OCI-LY1 (cell line): ENCODE measurements around the gene ODF2L.

Source experiments
- H2AFZ ChIP-seq: fragments of 200-600 bp; sonication (generic), shearing (Covaris generic); 2 replicates; pipeline ENCODE4 v1.6.0; 2014; ENCODE audit warnings: antibody characterized with exemption, mild to moderate bottlenecking, low read length
- H3F3A ChIP-seq: fragments of 200-600 bp; sonication (generic), shearing (Covaris generic); 2 replicates; pipeline ENCODE4 v1.6.0; 2014; ENCODE audit warnings: mild to moderate bottlenecking, antibody characterized with exemption, low read length, moderate library complexity; ENCODE audit not compliant: insufficient read depth
- H3K27ac ChIP-seq: fragments of 200-600 bp; sonication (generic); 2 replicates; pipeline ENCODE4 v1.5.1; 2014; ENCODE audit warnings: low read length, mixed run types, mild to moderate bottlenecking, low read depth; ENCODE audit not compliant: poor library complexity, severe bottlenecking
- H3K27me3 ChIP-seq: fragments of 200-600 bp; sonication (generic); 2 replicates; pipeline ENCODE4 v1.6.0; 2014; ENCODE audit warnings: antibody characterized with exemption, mild to moderate bottlenecking, low read length, moderate library complexity; ENCODE audit not compliant: insufficient read depth
- H3K36me3 ChIP-seq: fragments of 200-600 bp; sonication (generic); 2 replicates; pipeline ENCODE4 v1.6.1; 2014; ENCODE audit warnings: mild to moderate bottlenecking, antibody characterized with exemption, low read length, moderate library complexity, mixed read lengths; ENCODE audit not compliant: insufficient read depth
- H3K4me1 ChIP-seq: fragments of 200-600 bp; sonication (generic); 2 replicates; pipeline ENCODE4 v1.5.1; 2014; ENCODE audit warnings: mild to moderate bottlenecking, low read length, moderate library complexity; ENCODE audit not compliant: insufficient read depth, severe bottlenecking
- H3K4me2 ChIP-seq: fragments of 200-600 bp; sonication (generic), shearing (Covaris generic); 2 replicates; pipeline ENCODE4 v1.6.1; 2014; ENCODE audit warnings: low read length
- H3K4me3 ChIP-seq: fragments of 200-600 bp; sonication (generic); 2 replicates; pipeline ENCODE4 v1.5.1; 2014; ENCODE audit warnings: low read length, low read depth, mild to moderate bottlenecking, mixed read lengths; ENCODE audit not compliant: poor library complexity, severe bottlenecking
- H3K79me2 ChIP-seq: fragments of 200-600 bp; shearing (Covaris generic); 2 replicates; pipeline ENCODE4 v1.6.1; 2016; ENCODE audit warnings: mixed run types, low read length, mixed read lengths; ENCODE audit not compliant: insufficient read depth
- H3K9ac ChIP-seq: fragments of 200-600 bp; sonication (generic), shearing (Covaris generic); 2 replicates; pipeline ENCODE4 v1.6.1; 2014; ENCODE audit warnings: mild to moderate bottlenecking, low read length, mixed read lengths
- H3K9me2 ChIP-seq: fragments of 200-600 bp; sonication (generic), shearing (Covaris generic); 2 replicates; pipeline ENCODE4 v1.6.1; 2014; ENCODE audit warnings: low read depth, mild to moderate bottlenecking, low read length, mixed read lengths
- H3K9me3 ChIP-seq: fragments of 200-600 bp; shearing (Covaris generic); 2 replicates; pipeline ENCODE4 v1.6.1; 2014; ENCODE audit warnings: low read length, mixed read lengths
- H4K20me1 ChIP-seq: fragments of 200-600 bp; sonication (generic), shearing (Covaris generic); 2 replicates; pipeline ENCODE4 v1.6.0; 2016; ENCODE audit warnings: mild to moderate bottlenecking, low read length; ENCODE audit not compliant: insufficient read depth
- EZH2 ChIP-seq: fragments of 200-600 bp; sonication (generic), shearing (Covaris generic); IDR thresholded peaks from 2 replicates; pipeline ENCODE4 v1.8.0; 2017; ENCODE audit warnings: borderline replicate concordance, mixed run types, mild to moderate bottlenecking, antibody characterized with exemption, low read length, moderate library complexity, mixed read lengths
- TF ChIP-seq, protein P1 (sequence below): fragments of 200-600 bp; sonication (generic), shearing (Covaris generic); IDR thresholded peaks from 2 replicates; pipeline ENCODE4 v1.5.1; 2017; ENCODE audit warnings: mild to moderate bottlenecking, antibody characterized with exemption, low read length, moderate library complexity, mixed read lengths

ODF2L gene

DNA sequence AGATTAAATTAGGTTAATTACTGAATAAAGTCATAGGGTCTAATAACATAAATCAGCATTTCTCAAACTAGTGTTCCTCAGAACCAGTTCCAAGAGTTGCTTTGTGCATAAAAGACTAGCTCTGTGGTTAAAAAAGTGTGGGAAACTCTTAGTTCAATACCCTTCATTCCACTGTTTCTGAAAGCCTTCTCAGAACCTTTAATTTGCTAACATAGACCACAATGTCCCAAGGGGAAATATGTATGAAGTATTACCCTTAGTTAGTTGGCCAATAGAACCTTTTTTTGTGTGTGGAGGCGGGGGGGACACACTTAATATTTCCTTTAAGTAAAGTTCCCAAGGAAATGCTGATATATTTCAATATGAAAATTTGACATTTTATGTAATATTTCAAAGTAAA, 20.4 kb downstream of the ODF2L start:
- Histone ChIP-seq H3K4me1 (no peaks in the 10 kb centered on the region), H3K36me3 (peaks cover 3% of the 10 kb centered on the region; the same call in 1 of the 2 replicates), H3K4me2 (no peak overlapping the region), H4K20me1 (no peaks in the 10 kb centered on the region), H3K27me3 (no peaks in the 10 kb centered on the region), H3K9me2 (no peaks in the 10 kb centered on the region), H2AFZ (no peak overlapping the region), H3K27ac (no peak overlapping the region), H3F3A (no peaks in the 10 kb centered on the region), H3K4me3 (no peak overlapping the region), H3K9me3 (peaks cover 12% of the 10 kb centered on the region; the same call in 1 of the 2 replicates), H3K79me2 (no peaks in the 10 kb centered on the region), H3K9ac (no peak overlapping the region)
- no peak for TF ChIP-seq EZH2
- TF ChIP-seq, protein P1, sequence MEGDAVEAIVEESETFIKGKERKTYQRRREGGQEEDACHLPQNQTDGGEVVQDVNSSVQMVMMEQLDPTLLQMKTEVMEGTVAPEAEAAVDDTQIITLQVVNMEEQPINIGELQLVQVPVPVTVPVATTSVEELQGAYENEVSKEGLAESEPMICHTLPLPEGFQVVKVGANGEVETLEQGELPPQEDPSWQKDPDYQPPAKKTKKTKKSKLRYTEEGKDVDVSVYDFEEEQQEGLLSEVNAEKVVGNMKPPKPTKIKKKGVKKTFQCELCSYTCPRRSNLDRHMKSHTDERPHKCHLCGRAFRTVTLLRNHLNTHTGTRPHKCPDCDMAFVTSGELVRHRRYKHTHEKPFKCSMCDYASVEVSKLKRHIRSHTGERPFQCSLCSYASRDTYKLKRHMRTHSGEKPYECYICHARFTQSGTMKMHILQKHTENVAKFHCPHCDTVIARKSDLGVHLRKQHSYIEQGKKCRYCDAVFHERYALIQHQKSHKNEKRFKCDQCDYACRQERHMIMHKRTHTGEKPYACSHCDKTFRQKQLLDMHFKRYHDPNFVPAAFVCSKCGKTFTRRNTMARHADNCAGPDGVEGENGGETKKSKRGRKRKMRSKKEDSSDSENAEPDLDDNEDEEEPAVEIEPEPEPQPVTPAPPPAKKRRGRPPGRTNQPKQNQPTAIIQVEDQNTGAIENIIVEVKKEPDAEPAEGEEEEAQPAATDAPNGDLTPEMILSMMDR: no peak

DNA sequence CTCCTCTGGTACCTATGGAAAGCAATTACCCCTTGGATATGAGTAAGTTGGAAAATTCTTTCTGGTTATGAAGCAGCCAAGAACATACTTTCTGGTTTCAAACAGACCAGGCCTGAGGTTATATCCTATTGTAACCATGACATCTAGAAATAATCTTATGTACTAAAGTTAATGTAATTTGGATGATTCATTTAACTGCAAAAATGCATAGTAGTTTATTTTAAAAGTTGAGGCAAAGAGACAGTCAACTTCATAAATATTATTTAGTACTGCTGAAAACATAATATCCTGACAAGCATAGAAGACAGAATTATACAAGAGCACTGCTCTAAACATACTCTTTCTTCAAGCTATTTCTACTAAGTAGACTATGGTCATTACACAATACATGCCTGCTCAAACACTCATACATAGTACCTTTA, 25.5 kb downstream of the ODF2L start:
- Histone ChIP-seq H3F3A (no peaks in the 10 kb centered on the region), H2AFZ (no peak overlapping the region), H3K4me2 (no peak overlapping the region), H3K27ac (no peak overlapping the region), H3K9me2 (no peaks in the 10 kb centered on the region), H4K20me1 (no peaks in the 10 kb centered on the region), H3K4me3 (no peak overlapping the region), H3K9ac (no peak overlapping the region), H3K27me3 (no peaks in the 10 kb centered on the region), H3K9me3 (no peaks in the 10 kb centered on the region), H3K36me3 (peaks cover 3% of the 10 kb centered on the region; the same call in 1 of the 2 replicates), H3K4me1 (no peaks in the 10 kb centered on the region), H3K79me2 (no peaks in the 10 kb centered on the region)
- TF ChIP-seq EZH2: no peak
- TF ChIP-seq, protein P1: no peak

DNA sequence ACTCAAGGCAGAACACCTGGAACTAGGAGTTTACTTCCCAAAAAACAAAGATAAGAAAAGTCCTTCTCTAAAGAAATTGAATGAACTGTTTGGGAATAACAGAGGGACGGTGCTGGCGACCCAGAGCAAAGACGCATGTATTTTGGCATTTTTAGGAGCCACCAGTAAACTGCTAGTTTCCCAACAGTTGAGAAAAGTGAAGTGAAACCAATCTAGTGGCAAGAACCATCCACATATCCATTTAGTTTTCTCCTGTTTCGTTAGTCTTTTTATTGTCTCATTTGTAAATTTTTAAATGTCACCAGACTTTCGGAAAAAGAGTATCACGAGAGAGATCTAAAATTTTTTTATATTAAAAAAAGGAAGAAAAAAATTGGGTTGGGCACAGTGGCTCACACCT, 30.2 kb downstream of the ODF2L start:
- Histone ChIP-seq H3K9me2 (no peaks in the 10 kb centered on the region), H3K9me3 (no peaks in the 10 kb centered on the region), H3F3A (no peaks in the 10 kb centered on the region; the same call in 1 of the 2 replicates), H3K27ac (no peak overlapping the region), H3K4me1 (no peaks in the 10 kb centered on the region), H2AFZ (no peak overlapping the region), H4K20me1 (no peaks in the 10 kb centered on the region), H3K27me3 (no peaks in the 10 kb centered on the region), H3K79me2 (no peaks in the 10 kb centered on the region), H3K9ac (no peak overlapping the region), H3K4me3 (no peak overlapping the region), H3K36me3 (no peaks in the 10 kb centered on the region), H3K4me2 (no peak overlapping the region)
- no peak for TF ChIP-seq EZH2
- TF ChIP-seq, protein P1: no peak
